CD4-positive, alpha-beta T cell treated with Interleukin-17A for 1 hour (primary cell): ENCODE measurements around the gene KCNMA1.

ENCODE experiments used
- DNase-seq: peaks from one replicate; pipeline ENCODE4 v3.0.0-alpha.2; 2020

The KCNMA1 gene

GRCh38 chr10:76991621-76992020, 646.0 kb downstream of the KCNMA1 start:
- no peak for DNase-seq

- DNase-seq = no peak
Observed at GRCh38 chr10:76990561-76990960, 647.0 kb downstream of the KCNMA1 start.

- peak; percentile 42 for DNase-seq
Observed at GRCh38 chr10:76984559-76985443, 652.8 kb downstream of the KCNMA1 start.

- DNase-seq = no peak
Observed at GRCh38 chr10:76983624-76984023, 654.0 kb downstream of the KCNMA1 start.

GRCh38 chr10:76982671-76983070, 654.9 kb downstream of the KCNMA1 start:
- no peak for DNase-seq

- DNase-seq = no peak
Observed at GRCh38 chr10:76981251-76981650, 656.4 kb downstream of the KCNMA1 start.

GRCh38 chr10:76977901-76978300, 659.7 kb downstream of the KCNMA1 start:
- DNase-seq = no peak

GRCh38 chr10:76977046-76977445, 660.6 kb downstream of the KCNMA1 start:
- no peak for DNase-seq

- no peak for DNase-seq
Observed at GRCh38 chr10:76976142-76976541, 661.5 kb downstream of the KCNMA1 start.

GRCh38 chr10:76975126-76975525, 662.5 kb downstream of the KCNMA1 start:
- no peak for DNase-seq

GRCh38 chr10:76974017-76974691, 663.5 kb downstream of the KCNMA1 start:
- no peak for DNase-seq

- no peak for DNase-seq
Observed at GRCh38 chr10:76973091-76974016, 664.3 kb downstream of the KCNMA1 start.

- no peak for DNase-seq
Observed at GRCh38 chr10:76972541-76972940, 665.1 kb downstream of the KCNMA1 start.

GRCh38 chr10:76971547-76972170, 665.9 kb downstream of the KCNMA1 start:
- no peak for DNase-seq

- DNase-seq = no peak
Observed at GRCh38 chr10:76970711-76971519, 666.7 kb downstream of the KCNMA1 start.

GRCh38 chr10:76969366-76969948, 668.2 kb downstream of the KCNMA1 start:
- DNase-seq = no peak

GRCh38 chr10:76968483-76968882, 669.1 kb downstream of the KCNMA1 start:
- no peak for DNase-seq

GRCh38 chr10:76962851-76963250, 674.8 kb downstream of the KCNMA1 start:
- no peak for DNase-seq

GRCh38 chr10:76961841-76962240, 675.8 kb downstream of the KCNMA1 start:
- no peak for DNase-seq

GRCh38 chr10:76959111-76959510, 678.5 kb downstream of the KCNMA1 start:
- DNase-seq = no peak

- no peak for DNase-seq
Observed at GRCh38 chr10:76954838-76955237, 682.8 kb downstream of the KCNMA1 start.
